ENCODE measurements around the gene JCHAIN. TPM values are rescaled to one million over a fixed set of nuclear protein-coding genes. Genes with fewer than 3 reads are reported as not detected.

JCHAIN gene
- polyA plus RNA-seq, 1 donor (not counting 4 experiments of a cell fraction or from before 2014, with no cell fraction given) = not detected

- Histone ChIP-seq H2AFZ (ENCODE audit: control insufficient read depth, low read length) (no peak overlapping the region), H3K9me1 (ENCODE audit: control insufficient read depth, extremely low read depth, insufficient read depth, low read length) (no peaks in the 10 kb centered on the region), H3K79me2 (ENCODE audit: control insufficient read depth, insufficient read depth, low read length) (no peaks in the 10 kb centered on the region), H4K20me1 (ENCODE audit: control insufficient read depth, extremely low read depth, insufficient read depth, low read length) (no peaks in the 10 kb centered on the region), H3K36me3 (ENCODE audit: control insufficient read depth in 2 of 2, extremely low read depth in 1 of 2, insufficient read depth in 2 of 2, low read length in 2 of 2) (no peaks in the 10 kb centered on the region), H3K9me3 (ENCODE audit: control insufficient read depth, low read depth, low read length) (no peaks in the 10 kb centered on the region), H3K4me2 (ENCODE audit: control insufficient read depth, extremely low read depth, insufficient read depth, low read depth, low read length) (no peak overlapping the region), H3K9ac (ENCODE audit: control insufficient read depth, extremely low read depth, insufficient read depth, low read length) (no peak overlapping the region), H3K4me3 (ENCODE audit: control insufficient read depth in 2 of 3, extremely low read depth in 1 of 3, insufficient read depth in 2 of 3, low read depth in 1 of 3, low read length in 3 of 3) (no peak overlapping the region), H3K27me3 (ENCODE audit: control insufficient read depth, extremely low read depth, insufficient read depth, low read length) (no peaks in the 10 kb centered on the region), H3K4me1 (ENCODE audit: control insufficient read depth, extremely low read depth, insufficient read depth, low read length) (no peaks in the 10 kb centered on the region), H3K27ac (ENCODE audit: control insufficient read depth, insufficient read depth, low read length) (no peak overlapping the region)
- no peak for FAIRE-seq
- TF ChIP-seq CTCF (optimal IDR thresholded peaks at IDR 0.05 in 1 of 3, IDR thresholded peaks at IDR 0.05 in 1 of 3, conservative IDR thresholded peaks at IDR 0.05 in 1 of 3; ENCODE audit: extremely low read depth in 1 of 3, insufficient read depth in 2 of 3, low read length in 3 of 3) = no peak
- TF ChIP-seq EZH2 (IDR thresholded peaks at IDR 0.05; ENCODE audit: low read length) = no peak
- no peak for DNase-seq (ENCODE audit: low read depth, low spot score)
- dilution Hi-C loops (cut with MboI; ENCODE audit: extremely low pct_ligation_motif_present, low sequenced_read_pairs) = no loop called here
These were observed 6.2 kb downstream of the JCHAIN start for GRCh38 chr4:70660106-70660505.

GRCh38 chr4:70658418-70658817 lies 7.9 kb downstream of the JCHAIN start:
- Histone ChIP-seq H3K9me3 (ENCODE audit: control insufficient read depth, low read depth, low read length) (no peaks in the 10 kb centered on the region), H4K20me1 (ENCODE audit: control insufficient read depth, extremely low read depth, insufficient read depth, low read length) (no peaks in the 10 kb centered on the region), H2AFZ (ENCODE audit: control insufficient read depth, low read length) (no peak overlapping the region), H3K79me2 (ENCODE audit: control insufficient read depth, insufficient read depth, low read length) (no peaks in the 10 kb centered on the region), H3K4me2 (ENCODE audit: control insufficient read depth, extremely low read depth, insufficient read depth, low read depth, low read length) (no peak overlapping the region), H3K27ac (ENCODE audit: control insufficient read depth, insufficient read depth, low read length) (no peak overlapping the region), H3K27me3 (ENCODE audit: control insufficient read depth, extremely low read depth, insufficient read depth, low read length) (no peaks in the 10 kb centered on the region), H3K4me3 (ENCODE audit: control insufficient read depth in 2 of 3, extremely low read depth in 1 of 3, insufficient read depth in 2 of 3, low read depth in 1 of 3, low read length in 3 of 3) (no peak overlapping the region), H3K9me1 (ENCODE audit: control insufficient read depth, extremely low read depth, insufficient read depth, low read length) (no peaks in the 10 kb centered on the region), H3K36me3 (ENCODE audit: control insufficient read depth in 2 of 2, extremely low read depth in 1 of 2, insufficient read depth in 2 of 2, low read length in 2 of 2) (no peaks in the 10 kb centered on the region), H3K4me1 (ENCODE audit: control insufficient read depth, extremely low read depth, insufficient read depth, low read length) (no peaks in the 10 kb centered on the region), H3K9ac (ENCODE audit: control insufficient read depth, extremely low read depth, insufficient read depth, low read length) (no peak overlapping the region)
- no peak for TF ChIP-seq EZH2 (IDR thresholded peaks at IDR 0.05; ENCODE audit: low read length)
- DNase-seq (ENCODE audit: low read depth, low spot score) = no peak
- dilution Hi-C loops (cut with MboI; ENCODE audit: extremely low pct_ligation_motif_present, low sequenced_read_pairs) = no loop called here
- FAIRE-seq = no peak

- no peaks in the 10 kb centered on the region for H3K4me1 ChIP-seq (ENCODE audit: control insufficient read depth, extremely low read depth, insufficient read depth, low read length)
- no peaks in the 10 kb centered on the region for H3K9me1 ChIP-seq (ENCODE audit: control insufficient read depth, extremely low read depth, insufficient read depth, low read length)
- no peaks in the 10 kb centered on the region for H4K20me1 ChIP-seq (ENCODE audit: control insufficient read depth, extremely low read depth, insufficient read depth, low read length)
- no peak overlapping the region for H3K9ac ChIP-seq (ENCODE audit: control insufficient read depth, extremely low read depth, insufficient read depth, low read length)
- no peak overlapping the region for H3K4me2 ChIP-seq (ENCODE audit: control insufficient read depth, extremely low read depth, insufficient read depth, low read depth, low read length)
- no peak overlapping the region for H2AFZ ChIP-seq (ENCODE audit: control insufficient read depth, low read length)
- no peaks in the 10 kb centered on the region for H3K79me2 ChIP-seq (ENCODE audit: control insufficient read depth, insufficient read depth, low read length)
- FAIRE-seq = no peak
- TF ChIP-seq CTCF (optimal IDR thresholded peaks at IDR 0.05 in 1 of 3, IDR thresholded peaks at IDR 0.05 in 1 of 3, conservative IDR thresholded peaks at IDR 0.05 in 1 of 3; ENCODE audit: extremely low read depth in 1 of 3, insufficient read depth in 2 of 3, low read length in 3 of 3) = no peak
- no peak for TF ChIP-seq EZH2 (IDR thresholded peaks at IDR 0.05; ENCODE audit: low read length)
- H3K9me3 ChIP-seq (ENCODE audit: control insufficient read depth, low read depth, low read length) = no peaks in the 10 kb centered on the region
- no peak for DNase-seq (ENCODE audit: low read depth, low spot score)
- H3K36me3 ChIP-seq (ENCODE audit: control insufficient read depth in 2 of 2, extremely low read depth in 1 of 2, insufficient read depth in 2 of 2, low read length in 2 of 2) = no peaks in the 10 kb centered on the region
- no peak overlapping the region for H3K4me3 ChIP-seq (ENCODE audit: control insufficient read depth in 2 of 3, extremely low read depth in 1 of 3, insufficient read depth in 2 of 3, low read depth in 1 of 3, low read length in 3 of 3)
- no peaks in the 10 kb centered on the region for H3K27me3 ChIP-seq (ENCODE audit: control insufficient read depth, extremely low read depth, insufficient read depth, low read length)
- H3K27ac ChIP-seq (ENCODE audit: control insufficient read depth, insufficient read depth, low read length) = no peak overlapping the region
- dilution Hi-C loops (cut with MboI; ENCODE audit: extremely low pct_ligation_motif_present, low sequenced_read_pairs) = no loop called here
These were observed 9.0 kb downstream of the JCHAIN start for GRCh38 chr4:70657326-70657725.

Data from keratinocyte (primary cell).